ENCODE results near the gene KISS1R. TPM values are rescaled to one million over a fixed set of nuclear protein-coding genes. Genes with fewer than 3 reads are reported as not detected.

Gene KISS1R
- total and polyA plus RNA-seq, 4 donors, result not detected

DNA sequence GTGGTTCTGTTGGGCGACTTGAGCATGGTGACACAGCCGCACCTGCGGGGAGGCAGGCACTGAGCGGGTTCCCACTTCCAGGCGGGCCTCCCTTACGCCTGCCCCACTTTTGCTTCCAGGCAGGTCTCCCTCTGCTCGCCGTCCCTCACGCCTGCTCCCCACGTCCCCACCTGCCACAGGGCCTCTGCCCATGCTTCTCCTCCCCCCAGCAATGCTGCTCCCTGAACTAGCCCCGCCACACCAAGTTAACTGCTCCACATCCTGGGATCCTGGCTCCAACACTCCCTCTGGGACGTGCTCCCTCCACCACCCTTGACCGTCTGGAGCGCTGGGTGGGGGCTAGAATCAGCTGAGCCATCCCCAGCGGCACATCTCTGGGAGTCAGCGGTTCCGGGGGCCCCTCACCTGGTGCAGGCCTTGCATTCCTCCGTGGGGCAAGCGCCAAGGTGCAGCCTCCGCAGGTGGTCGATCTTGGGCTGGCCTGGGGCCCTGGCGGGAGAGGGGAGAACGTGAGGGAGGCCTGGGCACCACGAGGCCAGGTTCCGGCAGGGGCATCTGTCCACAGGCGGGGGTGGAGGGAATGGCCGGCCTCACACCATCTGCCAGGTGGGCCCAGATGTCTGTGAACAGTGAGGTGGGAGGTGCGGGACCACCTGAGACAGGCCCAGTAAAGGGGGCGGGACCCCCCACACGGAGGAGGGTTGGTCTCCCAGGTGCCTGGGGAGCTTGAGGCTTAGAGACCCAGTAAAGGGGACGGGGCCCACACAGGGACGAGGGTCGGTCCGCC lies 48.5 kb upstream of the KISS1R start:
- TF ChIP-seq HNF4G (IDR thresholded peaks at IDR 0.05) (no peak), HNF4A (conservative IDR thresholded peaks at IDR 0.05) (no peak), JUND (IDR thresholded peaks at IDR 0.05) (no peak), NR2F2 (IDR thresholded peaks at IDR 0.05) (no peak), SP1 (IDR thresholded peaks at IDR 0.05) (no peak), RXRA (IDR thresholded peaks at IDR 0.05) (no peak), ZBTB33 (IDR thresholded peaks at IDR 0.05) (no peak), YY1 (IDR thresholded peaks at IDR 0.05) (no peak), EGR1 (IDR thresholded peaks at IDR 0.05; ENCODE audit: low read depth in 2 of 2) (no peak)
- TF ChIP-seq, protein P1, sequence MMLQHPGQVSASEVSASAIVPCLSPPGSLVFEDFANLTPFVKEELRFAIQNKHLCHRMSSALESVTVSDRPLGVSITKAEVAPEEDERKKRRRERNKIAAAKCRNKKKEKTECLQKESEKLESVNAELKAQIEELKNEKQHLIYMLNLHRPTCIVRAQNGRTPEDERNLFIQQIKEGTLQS (IDR thresholded peaks at IDR 0.05), result no peak
- TF ChIP-seq, protein P2, sequence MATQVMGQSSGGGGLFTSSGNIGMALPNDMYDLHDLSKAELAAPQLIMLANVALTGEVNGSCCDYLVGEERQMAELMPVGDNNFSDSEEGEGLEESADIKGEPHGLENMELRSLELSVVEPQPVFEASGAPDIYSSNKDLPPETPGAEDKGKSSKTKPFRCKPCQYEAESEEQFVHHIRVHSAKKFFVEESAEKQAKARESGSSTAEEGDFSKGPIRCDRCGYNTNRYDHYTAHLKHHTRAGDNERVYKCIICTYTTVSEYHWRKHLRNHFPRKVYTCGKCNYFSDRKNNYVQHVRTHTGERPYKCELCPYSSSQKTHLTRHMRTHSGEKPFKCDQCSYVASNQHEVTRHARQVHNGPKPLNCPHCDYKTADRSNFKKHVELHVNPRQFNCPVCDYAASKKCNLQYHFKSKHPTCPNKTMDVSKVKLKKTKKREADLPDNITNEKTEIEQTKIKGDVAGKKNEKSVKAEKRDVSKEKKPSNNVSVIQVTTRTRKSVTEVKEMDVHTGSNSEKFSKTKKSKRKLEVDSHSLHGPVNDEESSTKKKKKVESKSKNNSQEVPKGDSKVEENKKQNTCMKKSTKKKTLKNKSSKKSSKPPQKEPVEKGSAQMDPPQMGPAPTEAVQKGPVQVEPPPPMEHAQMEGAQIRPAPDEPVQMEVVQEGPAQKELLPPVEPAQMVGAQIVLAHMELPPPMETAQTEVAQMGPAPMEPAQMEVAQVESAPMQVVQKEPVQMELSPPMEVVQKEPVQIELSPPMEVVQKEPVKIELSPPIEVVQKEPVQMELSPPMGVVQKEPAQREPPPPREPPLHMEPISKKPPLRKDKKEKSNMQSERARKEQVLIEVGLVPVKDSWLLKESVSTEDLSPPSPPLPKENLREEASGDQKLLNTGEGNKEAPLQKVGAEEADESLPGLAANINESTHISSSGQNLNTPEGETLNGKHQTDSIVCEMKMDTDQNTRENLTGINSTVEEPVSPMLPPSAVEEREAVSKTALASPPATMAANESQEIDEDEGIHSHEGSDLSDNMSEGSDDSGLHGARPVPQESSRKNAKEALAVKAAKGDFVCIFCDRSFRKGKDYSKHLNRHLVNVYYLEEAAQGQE (IDR thresholded peaks at IDR 0.05), result no peak
- no peak for DNase-seq (ENCODE audit: low spot score)
- Histone ChIP-seq H3K36me3 (ENCODE audit: control insufficient read depth in 4 of 4, insufficient read depth in 3 of 4, low read depth in 1 of 4, low read length in 3 of 4) (peaks cover 0 to 35% (median 10%) of the 10 kb centered on the region in 4 donors), H3K27ac (ENCODE audit: low read depth in 1 of 2, low read length in 2 of 2) (no peak overlapping the region), H3K27me3 (ENCODE audit: control insufficient read depth in 4 of 4, insufficient read depth in 4 of 4, low read length in 3 of 4) (no peaks in the 10 kb centered on the region), H3K9me3 (ENCODE audit: control insufficient read depth in 4 of 4, low read length in 3 of 4) (no peaks in the 10 kb centered on the region), H3K4me1 (ENCODE audit: control insufficient read depth in 4 of 4, insufficient read depth in 4 of 4, low read length in 3 of 4) (peaks cover 0 to 5% (median 2%) of the 10 kb centered on the region in 4 donors), H3K9ac (ENCODE audit: low read depth in 1 of 2, low read length in 2 of 2) (no peak overlapping the region), H3K4me3 (ENCODE audit: low read depth in 1 of 3, low read length in 3 of 3) (no peak overlapping the region)
- 96% methylated on average over 34 of the region's 34 CpGs for WGBS

GRCh38 chr19:869245-870177 lies 47.6 kb upstream of the KISS1R start:
- Histone ChIP-seq H3K4me3 (ENCODE audit: low read depth in 1 of 3, low read length in 3 of 3) (no peak overlapping the region), H3K9me3 (ENCODE audit: control insufficient read depth in 4 of 4, low read length in 3 of 4) (no peaks in the 10 kb centered on the region), H3K27ac (ENCODE audit: low read depth in 1 of 2, low read length in 2 of 2) (peak overlapping the region in 1 of 2 donors; percentile 35), H3K9ac (ENCODE audit: low read depth in 1 of 2, low read length in 2 of 2) (no peak overlapping the region), H3K27me3 (ENCODE audit: control insufficient read depth in 4 of 4, insufficient read depth in 4 of 4, low read length in 3 of 4) (no peaks in the 10 kb centered on the region), H3K4me1 (ENCODE audit: control insufficient read depth in 4 of 4, insufficient read depth in 4 of 4, low read length in 3 of 4) (no peaks in the 10 kb centered on the region), H3K36me3 (ENCODE audit: control insufficient read depth in 4 of 4, insufficient read depth in 3 of 4, low read depth in 1 of 4, low read length in 3 of 4) (peaks cover 3 to 40% (median 11%) of the 10 kb centered on the region in 4 donors)
- no peak for DNase-seq (ENCODE audit: low spot score)
- 86% methylated on average over 29 of the region's 29 CpGs for WGBS
- no peak for TF ChIP-seq HNF4A (conservative IDR thresholded peaks at IDR 0.05)
- TF ChIP-seq GABPA (IDR thresholded peaks at IDR 0.05 in 1 of 2, conservative IDR thresholded peaks at IDR 0.05 in 1 of 2), result no peak
- TF ChIP-seq FOXA2 (IDR thresholded peaks at IDR 0.05), result no peak
- no peak for TF ChIP-seq NR2F2 (IDR thresholded peaks at IDR 0.05)
- no peak for TF ChIP-seq YY1 (IDR thresholded peaks at IDR 0.05)
- no peak for TF ChIP-seq RAD21 (IDR thresholded peaks at IDR 0.05)
- TF ChIP-seq JUND (IDR thresholded peaks at IDR 0.05), result no peak
- TF ChIP-seq ZBTB33 (IDR thresholded peaks at IDR 0.05), result no peak
- TF ChIP-seq, protein P2 (IDR thresholded peaks at IDR 0.05), result no peak
- TF ChIP-seq, protein P3, sequence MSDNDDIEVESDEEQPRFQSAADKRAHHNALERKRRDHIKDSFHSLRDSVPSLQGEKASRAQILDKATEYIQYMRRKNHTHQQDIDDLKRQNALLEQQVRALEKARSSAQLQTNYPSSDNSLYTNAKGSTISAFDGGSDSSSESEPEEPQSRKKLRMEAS (IDR thresholded peaks at IDR 0.05), result no peak
- no peak for TF ChIP-seq EGR1 (IDR thresholded peaks at IDR 0.05; ENCODE audit: low read depth in 2 of 2)

Data from liver (tissue), 9 donors.